NCI-H1436 (cell line): ENCODE results near the gene CHAD.

Source experiments
- DNase-seq: peaks from one replicate; lab custom pipeline; 2025; lab: John Stamatoyannopoulos, UW

The CHAD gene

DNA sequence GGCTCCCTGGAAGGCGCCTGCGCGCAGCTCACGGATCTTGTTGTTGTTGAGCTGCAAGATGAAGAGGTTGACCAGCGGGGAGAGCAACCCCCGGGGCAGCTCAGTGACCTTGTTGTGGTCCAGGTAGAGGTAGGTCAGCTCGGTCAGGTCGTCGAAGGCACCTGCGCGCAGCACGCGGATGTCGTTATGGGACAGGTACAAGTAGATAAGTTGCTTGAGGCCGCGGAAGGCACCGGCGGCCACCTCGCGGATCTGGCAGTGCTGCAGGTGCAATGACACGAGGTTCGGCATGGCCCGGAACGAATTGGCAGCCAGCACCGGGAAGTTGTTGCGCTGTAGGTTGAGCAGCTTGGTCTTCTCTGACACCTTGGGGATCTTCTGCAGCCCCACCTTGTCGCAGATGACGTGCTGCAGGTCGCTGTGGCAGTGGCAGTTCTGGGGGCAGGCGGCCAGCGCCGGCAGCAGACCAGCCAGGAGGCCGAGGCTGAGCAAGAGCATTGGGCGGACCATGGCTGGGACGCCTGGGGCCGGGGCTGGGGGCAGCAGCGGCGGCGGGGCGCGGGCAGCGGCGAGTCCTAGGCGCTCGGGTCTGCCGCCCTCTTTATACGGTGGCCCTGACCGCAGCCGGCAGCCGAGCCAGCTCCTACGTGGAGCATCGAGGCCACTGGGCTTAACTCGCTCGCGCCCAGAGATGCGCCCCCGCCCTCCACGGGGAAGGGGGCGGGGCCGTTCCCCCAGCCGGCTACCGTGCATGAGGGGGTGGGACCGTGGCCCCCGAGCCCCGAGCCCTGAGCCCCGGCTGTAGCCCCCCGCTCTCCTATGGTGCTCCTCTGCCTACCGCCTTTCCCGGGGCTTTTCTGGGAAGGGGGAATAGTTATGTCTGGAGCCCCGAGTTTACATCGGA, at the start of gene CHAD:
CHAD (minus strand) TSS at position 577 of the 904 bp plus-strand sequence; CDS start at position 510, 67 bp downstream.
- DNase-seq, result no peak

- no peak for DNase-seq
Measured at GRCh38 chr17:50517504-50518383, 49.1 kb upstream of the CHAD start.

GRCh38 chr17:50517011-50517410, 48.3 kb upstream of the CHAD start:
- DNase-seq, result no peak

- no peak for DNase-seq
Measured at GRCh38 chr17:50514936-50515702, 46.4 kb upstream of the CHAD start.

DNA sequence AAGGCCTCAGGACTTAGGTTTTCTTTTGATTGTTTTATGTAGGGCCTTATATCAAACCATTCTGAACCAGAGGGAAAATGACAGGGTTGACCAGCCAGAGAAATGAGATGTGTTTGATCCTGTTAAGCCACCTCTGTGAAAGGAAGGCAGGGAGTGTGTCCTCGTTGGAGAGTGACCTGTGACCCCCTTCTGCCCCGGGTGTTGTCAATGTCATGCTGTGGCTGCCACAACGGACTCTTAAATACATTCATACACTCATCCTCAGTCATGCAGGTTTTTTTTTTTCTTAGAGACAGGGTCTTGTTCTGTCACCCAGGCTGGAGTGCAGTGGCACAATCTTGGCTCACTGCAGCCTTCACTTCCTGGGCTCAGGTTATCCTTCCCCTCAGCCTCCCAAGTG, 45.7 kb upstream of the CHAD start:
- DNase-seq, result no peak

- DNase-seq, result no peak
Measured at GRCh38 chr17:50513495-50513894, 44.8 kb upstream of the CHAD start.

DNA sequence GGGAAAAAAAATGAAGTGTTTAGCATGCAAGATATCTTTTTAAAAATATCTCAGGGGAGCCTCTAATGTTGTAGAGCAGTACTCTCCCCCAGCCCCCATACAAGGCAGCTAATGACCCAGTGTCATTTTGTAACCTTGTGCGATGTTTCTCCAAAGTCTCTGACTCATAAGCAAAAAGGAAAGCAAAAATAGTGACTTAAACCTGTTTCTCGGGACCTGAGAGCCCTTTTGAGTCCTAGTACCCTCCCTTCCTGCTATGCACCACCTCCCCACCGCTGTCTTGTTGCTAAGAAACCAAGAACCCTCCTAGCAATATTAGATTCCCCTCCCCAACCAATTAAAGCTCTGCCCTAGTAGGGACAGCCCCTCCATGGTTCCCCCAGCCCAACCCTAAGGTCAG, 42.4 kb upstream of the CHAD start:
- DNase-seq, result peak; percentile 15

GRCh38 chr17:50508573-50509460, 40.1 kb upstream of the CHAD start:
- no peak for DNase-seq

- no peak for DNase-seq
Measured at GRCh38 chr17:50507871-50508572, 39.3 kb upstream of the CHAD start, which contains the start of gene MYCBPAP. Gene MYCBPAP, plus strand, starts transcription at chr17:50508439. Its CDS starts 236 bp downstream, at chr17:50508675.

GRCh38 chr17:50506298-50506697, 37.6 kb upstream of the CHAD start:
- DNase-seq, result no peak

DNA sequence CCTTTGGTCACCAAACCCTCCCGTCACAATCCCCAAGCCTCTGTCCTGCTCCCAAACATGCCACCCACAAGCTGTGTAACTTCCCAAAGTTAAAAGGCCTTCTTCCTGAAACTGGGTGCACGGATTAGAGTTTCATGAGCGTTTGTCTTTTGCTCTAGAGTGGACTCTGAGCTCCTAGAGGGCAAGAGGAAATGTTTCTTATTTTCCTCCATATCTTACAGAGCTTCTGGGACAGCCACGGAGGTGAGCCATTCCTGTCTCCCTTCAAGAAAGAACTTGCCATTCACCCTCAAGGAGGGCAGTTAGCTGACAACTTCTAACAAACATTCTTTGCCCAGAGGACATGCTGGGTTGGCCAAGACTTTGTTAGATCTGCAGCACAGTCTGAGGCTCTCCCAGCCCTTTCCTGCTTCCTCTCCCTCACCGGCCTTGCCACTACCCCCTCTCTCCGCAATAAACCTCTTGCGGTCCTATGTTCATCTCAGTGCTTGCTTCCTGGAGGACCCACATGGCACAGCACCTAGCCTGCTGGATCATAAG, 37.0 kb upstream of the CHAD start:
- DNase-seq, result no peak

GRCh38 chr17:50502301-50502990, 33.8 kb upstream of the CHAD start:
- DNase-seq, result no peak

DNA sequence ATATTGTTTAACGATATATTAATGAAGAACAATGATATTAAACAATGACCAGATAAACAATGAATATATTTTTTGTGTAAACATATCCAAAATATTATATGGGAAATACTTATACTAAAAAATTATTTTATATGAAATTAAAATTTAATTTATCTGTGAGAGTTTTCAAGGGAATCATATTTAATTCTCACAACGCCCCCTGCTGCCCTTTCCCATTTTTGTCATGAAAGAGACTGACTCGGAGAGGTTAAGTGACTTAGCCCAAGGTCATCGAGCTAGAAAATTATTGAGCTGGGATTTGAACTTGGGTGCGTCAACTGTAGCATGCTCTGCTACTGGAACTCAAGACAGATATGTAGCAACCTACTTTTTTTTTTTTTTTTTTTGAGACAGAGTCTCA, 32.4 kb upstream of the CHAD start:
- DNase-seq, result no peak

DNA sequence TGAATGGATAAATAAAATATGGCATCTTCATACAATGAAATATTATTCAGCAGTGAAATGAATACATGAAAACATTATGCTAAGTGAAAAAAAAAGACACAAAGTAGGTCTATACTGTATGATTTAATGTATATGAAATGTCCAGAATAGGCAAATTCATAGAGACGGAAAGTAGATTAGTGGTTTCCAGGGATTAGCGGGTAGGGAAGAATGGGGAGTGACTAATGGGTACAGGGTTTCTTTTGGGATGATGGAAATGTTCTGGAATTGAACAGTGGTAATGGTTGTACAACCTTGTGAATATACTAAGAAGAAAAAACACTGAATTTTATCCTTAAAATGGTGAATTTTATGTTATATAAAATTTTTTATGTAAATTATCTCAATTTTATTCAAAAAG, 31.0 kb upstream of the CHAD start:
- no peak for DNase-seq

DNA sequence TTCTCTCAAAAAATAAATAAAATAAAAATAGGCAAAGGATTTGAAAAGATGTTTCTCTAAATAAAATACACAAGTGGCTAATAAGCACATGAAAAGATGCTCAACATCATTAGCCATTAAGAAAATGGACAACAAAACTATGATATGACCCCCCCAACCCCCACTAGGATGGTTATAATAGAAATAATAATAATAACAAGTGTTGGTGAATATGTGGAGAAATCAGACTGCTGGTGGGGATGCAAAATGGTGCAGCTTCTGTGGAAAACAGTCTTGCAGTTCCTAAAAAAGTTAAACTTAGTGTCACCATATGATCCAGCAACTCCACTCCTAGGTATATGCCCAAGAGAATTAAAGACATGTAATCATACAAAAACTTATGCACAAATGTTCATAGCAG, 30.6 kb upstream of the CHAD start:
- no peak for DNase-seq

GRCh38 chr17:50498021-50498874, 29.6 kb upstream of the CHAD start:
- DNase-seq, result no peak

GRCh38 chr17:50495918-50496317, 27.2 kb upstream of the CHAD start:
- DNase-seq, result no peak

DNA sequence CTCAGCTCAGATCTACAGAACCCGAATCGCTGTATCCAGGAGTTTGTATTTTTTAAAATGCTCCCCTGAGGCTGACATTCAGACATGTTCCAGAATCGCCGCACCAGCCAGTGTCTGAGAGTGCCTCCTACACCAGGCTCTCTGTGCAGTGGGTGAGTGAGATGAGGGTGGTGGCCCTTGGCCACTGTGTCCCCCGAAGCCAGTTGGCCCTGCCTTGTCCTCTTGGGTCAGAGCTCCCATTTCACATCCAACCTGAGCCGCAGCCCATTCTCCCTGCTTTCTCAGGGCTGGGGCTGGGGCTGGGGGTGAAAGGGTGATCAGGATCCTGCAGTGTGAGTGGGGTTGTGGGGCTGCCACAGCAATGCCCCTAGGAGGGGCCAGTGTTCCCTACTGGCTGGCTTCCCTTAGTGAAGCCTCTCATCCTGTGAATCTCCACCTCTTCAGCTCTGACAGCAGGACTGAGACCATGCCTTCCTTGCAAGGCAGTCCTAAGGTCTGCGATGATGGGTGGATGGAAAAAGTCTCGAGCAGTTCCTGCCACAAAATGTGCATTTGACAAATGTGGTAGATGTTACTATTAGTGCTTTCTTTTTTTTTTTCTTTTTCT, 26.6 kb upstream of the CHAD start:
- no peak for DNase-seq
